ENCODE measurements around the gene ATAD2B.
A peak's percentile ranks its signal among the peaks of the same experiment; 100 is the strongest.
"Not testable (repeated sequence)": the region's sequence is repeated elsewhere in the genome, so short reads cannot be mapped to it uniquely, and the experiment has no call there.

ATAD2B gene

DNA sequence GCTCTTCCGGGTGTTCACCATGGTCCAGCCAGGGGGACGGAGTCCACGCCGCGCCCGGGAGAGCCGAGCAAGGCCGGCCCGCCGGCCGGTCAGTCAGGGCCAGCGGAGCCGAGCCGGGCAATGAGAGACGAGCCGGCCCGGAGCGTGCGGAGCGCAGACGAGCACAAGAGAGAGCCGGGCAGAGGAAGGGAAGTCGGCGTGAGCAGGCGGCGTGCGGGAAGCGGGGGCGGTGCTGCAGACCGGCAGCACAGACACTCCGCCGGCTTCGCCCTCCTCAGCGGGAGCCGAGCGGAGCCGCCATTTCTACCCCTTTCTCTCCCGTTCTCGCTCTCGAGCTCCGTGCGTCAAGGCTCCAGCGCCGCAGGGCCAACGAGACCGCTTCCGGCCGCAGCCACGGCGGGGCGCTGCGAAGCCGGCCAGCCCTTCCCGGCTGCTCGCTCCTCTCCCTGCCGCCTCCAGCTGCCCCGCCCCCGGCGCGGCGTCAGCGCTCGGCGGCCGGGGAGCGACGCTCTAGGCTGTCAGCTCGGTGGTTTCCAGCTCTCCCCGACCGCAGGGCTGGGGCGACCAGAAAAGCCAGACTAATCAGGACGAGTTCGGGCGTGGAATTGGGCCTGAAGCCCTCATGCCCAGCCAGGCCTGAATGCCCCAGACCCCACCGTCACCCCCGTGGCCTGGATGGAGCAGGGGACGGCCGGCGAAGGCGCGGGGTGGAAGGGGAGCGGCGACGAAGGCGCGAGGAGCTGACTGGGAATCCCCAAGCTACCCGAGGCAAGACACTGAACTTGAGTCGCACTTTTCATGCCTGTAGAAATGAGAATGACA lies at the start of gene ATAD2B:
Gene ATAD2B (minus strand): TSS at position 374 of the 822 bp plus-strand sequence. CDS start 353 bp downstream, at position 21.
- peak; percentile 95 for DNase-seq

DNA sequence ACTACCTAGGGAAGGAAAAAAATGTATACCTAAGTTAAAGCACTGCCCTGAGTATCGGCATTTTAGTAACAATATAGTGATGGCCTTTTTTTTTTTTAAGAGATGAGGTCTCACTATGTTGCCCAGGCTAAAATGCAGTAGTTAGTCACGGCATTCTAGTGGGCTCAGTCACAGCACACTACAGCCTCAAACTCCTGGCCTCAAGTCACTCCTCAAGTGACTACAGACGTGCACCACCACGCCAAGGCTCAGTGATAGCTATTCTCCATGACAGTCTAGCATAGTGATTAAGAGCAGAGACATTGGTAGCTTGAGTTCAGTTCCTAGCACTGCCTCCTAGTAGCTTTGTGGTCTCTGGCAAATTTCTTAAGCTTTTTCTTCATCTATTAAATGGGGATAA lies 40.9 kb upstream of the ATAD2B start:
- no peak for DNase-seq

DNA sequence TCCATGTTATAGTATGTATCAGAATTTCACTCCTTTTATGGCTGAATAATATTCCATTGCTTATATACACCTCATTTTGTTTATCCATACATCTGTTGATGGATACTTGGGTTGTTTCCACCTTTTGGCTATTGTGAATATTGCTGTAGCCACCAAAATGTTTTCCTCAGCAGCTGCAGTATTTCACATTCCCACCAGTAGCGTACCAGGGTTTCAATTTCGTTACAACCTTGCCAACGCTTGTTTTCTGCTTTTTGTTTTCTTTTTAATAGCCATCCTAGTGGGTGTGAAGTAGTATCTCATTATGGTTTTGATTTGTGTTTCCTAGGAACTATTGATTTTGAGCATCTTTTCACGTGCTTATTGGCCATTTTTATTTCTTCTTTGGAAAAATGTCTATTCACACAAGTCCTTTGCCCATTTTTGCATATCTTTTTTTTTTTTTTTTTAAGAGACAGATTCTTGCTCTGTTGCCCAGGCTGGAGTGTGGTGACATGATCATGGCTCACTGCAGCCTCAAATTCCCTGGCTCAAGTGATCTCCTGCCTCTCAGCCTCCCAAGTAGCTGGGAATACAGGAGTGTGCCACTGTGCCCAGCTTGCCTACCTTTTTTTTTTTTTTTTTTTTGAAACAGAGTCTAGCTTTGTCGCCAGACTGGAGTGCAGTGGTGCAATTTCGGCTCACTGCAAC lies 27.5 kb upstream of the ATAD2B start:
- no peak for DNase-seq

DNA sequence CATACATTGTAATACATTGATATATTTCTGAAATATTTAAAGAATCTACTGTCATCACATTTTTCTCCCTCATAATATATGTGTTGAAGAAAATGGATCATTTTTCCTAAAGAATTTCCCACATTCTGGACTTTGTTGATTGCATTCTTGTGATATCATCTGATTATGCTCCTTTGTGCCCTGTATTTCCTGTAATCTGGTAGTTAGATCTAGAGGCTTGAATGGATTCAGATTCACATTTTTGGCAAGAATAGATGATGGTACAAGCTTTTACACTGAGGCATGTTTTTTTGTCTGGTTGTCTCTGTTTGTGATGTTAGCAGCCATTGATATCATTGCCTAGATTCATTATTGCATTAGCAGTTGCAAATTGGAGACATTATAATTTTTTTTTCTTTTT lies 26.7 kb upstream of the ATAD2B start:
- DNase-seq, result no peak

DNA sequence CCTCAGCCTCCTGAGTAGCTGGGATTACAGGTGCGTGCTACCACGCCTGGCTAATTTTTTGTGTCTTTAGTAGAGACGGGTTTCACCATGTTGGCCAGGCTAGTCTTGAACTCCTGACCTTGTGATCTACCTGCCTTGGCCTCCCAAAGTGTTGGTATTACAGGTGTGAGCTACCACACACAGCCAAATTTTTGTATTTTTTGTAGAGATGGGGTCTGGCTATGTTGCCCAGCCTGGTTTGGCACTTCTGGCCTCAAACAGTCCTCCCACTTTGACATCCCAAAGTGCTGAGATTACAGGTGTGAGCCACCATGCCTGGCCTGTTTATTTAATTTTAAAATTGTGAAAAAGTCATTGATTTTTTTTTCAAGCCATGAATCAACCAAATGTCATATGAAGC lies 25.6 kb upstream of the ATAD2B start:
- not testable (repeated sequence) for DNase-seq

DNA sequence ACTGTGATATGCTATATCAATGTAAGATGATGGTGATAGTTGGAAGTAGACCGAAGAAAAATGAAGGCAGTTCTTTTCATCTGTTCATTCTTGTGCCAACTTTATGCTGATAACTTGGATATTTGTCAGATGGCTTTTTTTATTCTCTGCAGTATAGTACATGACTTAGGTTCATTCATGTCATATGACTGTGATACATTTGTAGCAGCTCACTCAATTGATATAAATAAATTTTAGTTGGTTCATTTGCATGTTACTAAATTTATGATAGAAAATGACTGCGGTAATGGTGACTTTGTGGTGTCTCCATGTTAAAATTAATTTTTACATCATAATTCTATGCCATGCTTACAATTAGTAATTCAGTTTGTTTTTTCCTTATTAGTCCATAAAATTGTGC lies 20.4 kb upstream of the ATAD2B start:
- no peak for DNase-seq

DNA sequence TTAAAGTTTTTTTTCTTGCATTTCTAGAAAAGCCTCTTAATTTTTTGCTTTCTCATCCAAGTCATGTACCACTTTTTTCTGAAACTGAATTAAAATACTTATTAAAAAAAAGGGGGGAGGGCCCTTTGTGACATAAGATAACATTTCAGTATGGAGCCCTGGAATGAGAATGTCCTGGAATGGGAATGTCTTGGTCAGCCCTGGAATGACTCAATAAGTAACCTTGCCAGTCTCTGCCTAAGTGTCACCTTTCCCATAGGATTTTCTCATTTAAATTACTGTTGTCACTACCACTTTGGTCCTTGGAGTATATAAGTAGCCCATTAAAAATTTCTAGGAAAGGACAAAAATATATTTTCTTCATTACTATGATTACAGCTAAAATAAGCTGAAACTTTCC lies 18.1 kb upstream of the ATAD2B start:
- no peak for DNase-seq

DNA sequence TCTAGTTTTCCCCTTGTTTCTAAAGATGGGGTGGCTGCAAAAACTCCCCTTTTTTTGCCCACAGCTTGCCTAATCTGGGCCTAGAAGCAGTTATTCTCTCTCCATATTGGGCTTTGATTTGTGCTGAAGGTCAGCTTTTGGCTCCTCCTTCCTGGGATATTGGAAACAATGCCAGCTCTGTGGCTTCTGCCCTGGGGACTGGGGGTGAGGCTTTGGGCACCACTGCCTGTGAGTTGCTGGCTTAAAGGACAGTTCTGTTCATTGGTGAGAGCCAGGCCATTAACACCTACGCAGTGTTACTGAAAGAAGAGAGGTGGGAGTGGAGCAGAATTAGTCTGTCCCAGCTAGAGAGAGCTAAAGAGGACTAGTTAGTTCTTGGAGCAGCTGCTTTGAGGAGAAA lies 17.6 kb upstream of the ATAD2B start:
- DNase-seq, result no peak

DNA sequence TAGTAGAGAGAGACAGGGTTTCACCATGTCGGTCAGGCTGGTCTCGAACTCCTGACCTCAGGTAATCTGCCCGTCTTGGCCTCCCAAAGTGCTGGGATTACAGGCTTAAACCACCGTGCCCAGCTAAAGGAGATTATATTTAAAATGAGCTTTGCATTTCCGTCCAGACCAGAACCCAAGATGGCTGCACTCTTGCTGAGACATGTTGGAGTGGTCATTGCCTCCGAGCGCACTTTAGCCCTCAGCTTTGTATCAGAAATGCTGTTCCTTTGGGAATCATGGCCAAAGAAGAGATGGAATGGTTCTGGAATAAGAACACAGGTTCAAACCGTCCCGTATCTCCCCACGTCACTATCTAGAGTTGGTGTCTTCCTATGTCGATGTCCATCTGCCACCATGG lies 16.7 kb upstream of the ATAD2B start:
- DNase-seq, result no peak

DNA sequence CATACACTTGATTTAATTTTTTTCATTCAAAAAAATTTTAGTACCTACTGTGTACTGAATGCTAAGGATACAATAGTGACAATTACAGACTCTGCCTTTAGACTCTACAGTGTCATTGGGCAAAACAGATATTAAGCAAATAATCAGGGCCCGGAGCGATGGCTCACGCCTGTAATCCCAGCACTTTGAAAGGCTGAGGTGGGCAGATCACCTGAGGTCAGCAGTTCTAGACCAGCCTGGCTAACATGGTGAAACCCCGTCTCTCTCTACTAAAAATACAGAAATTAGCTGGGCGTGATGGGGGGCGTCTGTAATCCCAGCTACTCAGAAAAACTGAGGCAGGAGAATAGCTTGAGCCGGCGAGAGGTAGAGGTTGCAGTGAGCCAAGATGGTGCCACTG lies 14.7 kb upstream of the ATAD2B start:
- DNase-seq, result no peak

DNA sequence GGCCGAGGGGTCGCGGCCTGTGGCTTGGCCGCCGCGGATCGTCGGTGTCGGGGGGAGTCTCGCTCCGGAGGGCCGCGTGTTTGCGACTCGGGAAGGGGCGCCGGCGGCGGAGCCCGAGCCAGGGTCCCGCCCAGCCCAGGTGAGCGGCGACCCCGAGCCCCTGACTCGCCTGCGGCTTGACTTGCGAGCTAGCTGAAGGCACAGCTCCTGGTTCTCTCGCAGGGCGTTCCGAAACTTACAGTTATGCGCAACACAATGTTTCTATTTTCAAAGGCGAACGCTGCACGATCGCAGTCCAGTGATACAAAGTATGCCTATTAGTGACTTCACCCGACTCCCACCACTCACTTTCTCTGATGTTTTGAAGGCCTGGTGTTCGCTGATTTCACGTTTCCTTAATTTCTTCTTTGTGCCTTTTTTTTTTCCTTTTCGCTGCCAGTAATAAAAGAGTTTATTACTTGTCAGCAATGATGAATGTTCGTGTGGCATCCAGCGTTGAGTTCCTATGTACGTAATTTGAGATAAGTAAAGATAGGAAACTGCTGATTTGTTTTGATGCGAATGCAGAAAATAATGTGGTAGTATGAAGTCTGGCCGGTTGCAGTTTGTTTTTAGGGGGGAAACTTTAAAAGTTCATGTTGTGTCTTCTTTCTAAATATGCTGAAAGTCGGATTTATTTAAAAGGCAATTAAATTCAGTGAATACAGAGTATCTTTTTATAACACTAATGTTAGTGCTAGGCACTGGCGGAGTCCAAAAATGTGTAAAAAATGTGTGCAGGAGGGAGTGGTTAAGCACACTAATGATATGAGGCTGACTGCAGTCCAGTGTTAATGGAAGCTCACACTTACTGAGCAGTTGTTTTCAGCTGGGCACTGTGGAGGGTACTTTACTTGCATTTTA lies 14.0 kb upstream of the ATAD2B start:
- peak; percentile 39 for DNase-seq

DNA sequence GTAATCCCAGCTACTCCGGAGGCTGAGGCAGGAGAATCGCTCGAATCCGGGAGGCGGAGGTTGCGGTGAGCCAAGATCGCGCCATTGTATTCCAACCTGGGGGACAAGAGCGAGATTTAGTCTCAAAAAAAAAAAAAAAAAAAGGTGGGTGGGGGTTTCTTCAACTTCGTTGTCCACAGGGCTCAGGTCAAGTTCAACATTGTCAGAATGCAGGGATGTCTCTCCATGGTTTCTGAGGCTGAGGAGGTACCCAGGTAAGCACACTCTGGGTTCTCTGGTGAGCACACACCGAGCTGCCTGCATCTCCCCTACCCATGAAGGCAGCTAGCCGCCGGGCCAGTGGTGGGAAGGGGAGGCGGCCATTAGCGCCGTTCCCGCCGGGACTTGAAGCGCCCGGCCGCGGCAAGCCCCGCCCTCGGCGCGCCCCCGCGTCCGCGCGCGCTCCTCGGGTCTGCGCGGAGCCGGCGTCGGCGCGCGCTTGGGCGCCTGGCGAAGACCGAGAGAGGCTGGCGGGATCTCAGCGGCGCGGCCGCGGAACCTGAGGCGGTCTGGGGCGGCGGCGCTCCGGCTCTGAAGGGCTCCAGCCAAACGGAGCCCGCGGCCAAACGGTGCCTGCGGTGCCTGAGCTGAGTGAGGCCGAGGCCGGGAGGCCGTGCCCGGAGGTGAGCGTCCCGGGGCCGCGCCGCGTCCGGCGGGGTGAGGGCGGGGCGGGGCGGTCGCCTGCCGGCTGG lies 13.2 kb upstream of the ATAD2B start, which contains the start of gene UBXN2A:
Gene UBXN2A (plus strand): TSS at position 477 of the 731 bp plus-strand sequence. CDS start 17,852 bp downstream, outside the sequence.
- peak; percentile 85 for DNase-seq

DNA sequence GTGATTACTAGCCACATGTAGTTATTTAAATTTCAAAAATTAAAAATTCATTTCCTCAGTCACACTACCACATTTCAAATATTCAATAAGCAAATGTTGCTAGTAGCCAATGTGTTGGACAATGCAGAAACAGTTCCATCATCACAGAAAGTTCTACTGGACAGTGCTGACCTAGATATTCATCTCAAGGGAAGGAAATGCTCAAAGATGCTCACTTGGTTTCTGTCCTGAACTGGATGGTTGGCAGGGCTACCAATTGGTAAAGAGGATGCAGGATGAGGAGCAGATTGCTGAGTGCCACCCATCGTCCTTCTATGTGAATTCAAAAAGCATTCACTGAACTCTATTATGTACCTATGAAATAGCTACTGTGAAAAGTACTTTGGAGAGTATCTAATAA lies 7.3 kb upstream of the ATAD2B start:
- DNase-seq, result no peak

DNA sequence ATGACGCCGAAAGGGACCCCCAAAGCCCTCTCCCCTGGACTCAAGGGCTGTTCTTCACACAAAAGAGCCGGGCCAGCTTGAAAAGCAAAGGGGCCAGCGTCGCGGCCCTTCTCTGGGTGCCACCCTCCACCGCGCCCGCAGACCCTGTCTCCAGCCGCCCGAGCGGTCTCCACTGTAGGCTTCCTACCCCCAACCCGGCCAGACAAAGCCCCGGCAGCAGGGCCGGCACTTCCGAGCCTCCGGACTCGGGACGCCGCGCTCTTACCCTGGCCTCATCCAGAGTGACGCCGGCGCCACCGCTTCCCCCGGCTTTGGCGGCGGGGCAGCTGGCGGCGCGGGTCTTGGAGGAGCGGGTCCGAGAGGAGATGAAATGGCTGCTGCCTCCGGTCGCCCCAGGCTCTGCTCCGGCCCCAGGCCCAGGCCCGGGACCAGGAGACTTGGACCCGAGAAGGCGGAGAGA lies 603 bp downstream of the ATAD2B start:
- DNase-seq, result no peak

DNA sequence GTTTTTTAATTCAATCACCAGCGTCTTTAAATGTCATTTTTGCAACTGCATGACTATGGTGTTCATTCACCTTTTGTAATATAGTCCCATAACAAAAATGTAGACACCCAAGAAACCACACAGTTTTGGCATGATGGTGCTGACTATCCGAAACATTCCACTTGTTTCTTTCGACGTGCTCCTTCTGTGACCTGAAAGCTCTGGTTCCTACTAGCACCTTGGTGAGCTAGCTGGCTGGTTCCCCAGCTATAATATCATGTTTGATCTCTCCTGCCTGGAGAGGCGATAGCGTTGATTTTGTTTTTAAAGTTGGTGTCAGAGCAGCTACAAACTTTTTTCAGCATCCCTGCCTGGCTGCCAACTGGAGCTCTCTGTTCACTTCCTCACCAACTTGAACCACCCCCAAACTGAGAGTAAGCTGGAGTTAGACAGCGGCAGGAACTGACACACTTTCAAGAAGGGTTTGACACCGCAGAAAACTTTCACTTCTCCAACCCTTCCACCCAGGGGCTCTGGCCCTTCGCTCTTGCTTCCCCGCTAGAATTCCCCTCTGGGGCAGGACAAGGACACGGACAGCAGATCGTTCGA lies 1.1 kb downstream of the ATAD2B start:
- peak; percentile 55 for DNase-seq

DNA sequence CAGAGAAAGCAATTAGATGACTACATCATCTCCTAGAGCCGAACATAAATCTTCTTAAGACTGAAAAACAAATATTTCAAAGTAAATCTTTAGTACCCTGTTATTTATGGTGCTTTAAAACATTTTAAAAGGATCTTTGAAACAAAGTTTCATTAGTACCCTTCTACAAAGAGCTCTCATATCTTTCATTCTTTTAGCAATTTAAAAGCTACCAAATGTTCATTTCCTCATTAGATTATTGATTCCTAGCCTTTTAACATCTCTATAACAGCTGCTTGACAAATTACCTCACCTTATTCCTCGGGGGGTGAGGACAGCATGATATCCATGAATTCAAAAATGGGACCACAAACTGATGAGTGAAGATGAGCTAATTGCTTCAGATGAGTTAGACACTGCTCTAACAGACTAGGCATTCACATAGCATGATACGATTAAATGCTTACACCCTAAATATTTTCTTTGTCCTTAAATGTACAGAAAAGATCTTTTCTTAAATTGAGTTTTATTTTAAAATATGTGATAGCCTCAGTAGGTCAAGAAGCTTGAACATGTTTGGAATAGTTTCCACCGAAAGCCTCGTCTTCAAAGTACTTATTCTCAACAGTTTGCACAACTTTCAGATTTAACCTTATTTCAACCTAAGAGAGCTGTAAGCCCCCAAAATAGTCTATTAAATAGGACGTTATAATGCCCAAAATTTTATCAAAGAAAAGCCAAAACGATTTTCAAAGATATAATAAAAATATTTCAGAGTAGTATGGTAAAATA lies 2.1 kb downstream of the ATAD2B start:
- no peak for DNase-seq

DNA sequence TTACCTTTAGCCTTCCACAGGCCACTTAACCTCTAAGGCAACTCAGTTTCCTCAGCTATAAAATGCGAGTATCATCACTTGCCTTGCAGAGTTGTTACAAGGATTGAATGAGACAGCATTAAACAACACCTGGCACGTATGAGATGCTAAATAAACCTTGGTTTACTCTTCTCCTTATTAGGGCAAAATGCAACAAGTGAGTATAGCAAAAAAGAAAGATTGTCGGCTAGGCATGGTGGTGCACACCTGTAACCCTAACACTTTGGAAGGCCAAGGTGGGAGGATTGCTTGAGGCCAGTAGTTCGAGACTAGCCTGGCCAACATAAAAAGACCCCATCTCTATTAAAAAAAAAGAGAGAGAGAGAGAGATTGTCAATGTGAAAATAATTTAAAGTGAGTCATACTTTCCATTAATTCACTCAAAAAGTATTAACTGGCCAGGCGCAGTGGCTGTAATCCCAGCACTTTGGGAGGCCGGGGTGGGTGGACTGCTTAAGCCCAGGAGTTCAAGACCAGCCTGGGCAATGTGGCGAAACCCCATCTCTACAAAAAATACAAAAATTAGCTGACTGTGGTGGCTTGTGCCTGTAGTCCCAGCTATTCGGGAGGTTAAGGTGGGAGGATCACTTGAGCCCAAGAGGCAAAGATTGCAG lies 8.0 kb downstream of the ATAD2B start:
- DNase-seq, result no peak

DNA sequence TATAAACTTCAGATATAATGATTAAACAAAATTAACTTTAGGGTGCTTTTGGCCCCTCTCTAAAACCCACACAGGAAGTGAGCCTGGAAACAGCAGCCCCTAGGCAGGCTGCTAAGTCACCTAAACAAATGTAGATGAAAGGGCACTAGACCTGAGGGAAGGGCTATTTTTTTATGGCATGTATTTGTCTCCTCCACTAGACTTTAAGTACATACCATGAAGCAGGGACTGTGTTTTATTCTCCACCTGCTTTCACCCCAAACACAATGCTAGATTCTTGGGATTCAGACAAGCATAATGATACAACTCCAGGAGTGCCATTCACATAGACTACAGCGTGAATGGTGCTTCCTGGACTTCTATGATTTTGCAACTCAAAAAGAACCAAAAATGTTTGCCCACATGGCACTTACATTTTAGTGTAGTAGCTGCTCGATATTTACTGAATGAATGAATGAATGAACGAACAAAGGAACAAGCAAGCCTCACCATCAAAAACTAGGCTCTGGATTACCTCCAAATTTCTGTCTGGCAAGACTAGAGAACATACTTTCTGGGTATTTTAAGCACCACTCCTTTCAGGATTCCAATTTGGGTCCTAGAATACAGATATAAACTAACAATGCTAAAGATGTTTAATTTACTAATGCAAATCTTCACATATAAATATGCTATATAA lies 10.1 kb downstream of the ATAD2B start:
- DNase-seq, result no peak

DNA sequence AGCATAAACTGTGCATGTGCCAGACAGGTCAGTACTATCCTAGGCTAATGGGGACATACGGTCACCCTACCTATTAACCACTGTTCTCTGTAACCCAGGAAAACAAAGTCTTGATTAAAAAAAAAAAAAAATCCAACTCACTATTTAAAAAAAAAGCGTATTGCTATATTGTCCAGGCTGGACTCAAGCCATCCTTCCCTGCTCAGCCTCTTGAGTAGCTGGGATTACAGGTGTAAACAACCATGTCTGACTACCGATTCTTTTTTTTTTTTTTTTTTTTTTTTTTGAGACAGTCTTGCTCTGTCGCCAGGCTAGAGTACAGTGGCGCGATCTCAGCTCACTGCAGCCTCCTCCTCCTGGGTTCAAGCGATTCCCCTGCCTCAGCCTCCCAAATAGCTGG lies 11.6 kb downstream of the ATAD2B start:
- DNase-seq, result no peak

DNA sequence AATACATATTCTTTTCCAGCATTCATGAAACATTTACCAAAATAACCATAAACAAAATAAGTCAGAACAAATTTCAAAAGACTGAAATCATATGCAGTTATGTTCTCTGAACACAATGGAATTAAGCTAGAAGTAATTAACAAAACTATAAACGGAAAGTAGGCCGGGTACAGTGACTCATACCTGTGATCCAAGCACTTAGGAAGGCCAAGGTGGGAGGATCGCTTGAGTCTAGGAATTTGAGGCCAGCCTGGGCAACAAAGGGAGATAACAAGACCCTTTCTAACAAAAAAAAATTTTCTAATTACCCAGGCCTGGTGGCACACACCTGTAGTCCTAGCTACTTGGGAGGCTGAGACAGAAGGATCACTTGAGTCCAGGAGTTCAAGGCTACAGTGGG lies 14.9 kb downstream of the ATAD2B start:
- peak; percentile 20 for DNase-seq

All from fibroblast of skin of right quadriceps (primary cell).